ENCODE results near the gene CLTCL1. TPM values are rescaled to one million over a fixed set of nuclear protein-coding genes. Genes with fewer than 3 reads are reported as not detected.

Gene CLTCL1
- total and polyA plus RNA-seq, 9 of the 15 experiments (the other 6 are each of a cell fraction or from before 2014, with no cell fraction given): 1.1 to 11.7 (median 5.0) TPM

DNA sequence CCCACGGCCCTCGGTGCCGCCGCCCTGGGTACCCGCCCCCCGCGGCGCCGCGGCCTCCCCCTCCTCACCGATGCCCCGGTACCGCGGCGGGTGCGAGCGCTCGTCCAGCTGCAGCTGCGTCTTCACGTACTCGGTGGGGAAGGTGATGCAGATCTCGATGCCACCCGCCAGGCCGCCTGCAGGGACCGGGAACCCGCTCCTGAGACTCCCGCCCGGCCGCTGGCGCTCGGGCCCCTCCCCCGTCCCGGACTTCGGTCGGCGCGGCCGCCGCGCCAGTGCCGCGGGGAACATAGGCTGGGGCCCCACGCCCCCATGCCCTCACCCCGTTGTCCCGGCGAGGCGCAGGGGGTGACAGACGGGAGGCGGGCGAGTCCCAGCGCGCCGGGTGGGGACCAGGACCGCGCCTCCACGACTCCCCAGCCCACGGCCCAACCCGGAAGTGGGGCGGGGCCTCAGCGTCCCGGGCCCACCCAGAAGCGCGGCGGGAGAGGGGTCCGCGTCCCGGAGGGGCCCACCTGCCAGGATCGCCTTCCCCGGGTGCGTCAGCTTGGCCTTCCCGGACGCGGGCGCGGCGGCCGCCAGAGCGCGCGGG, 113.4 kb downstream of the CLTCL1 start (continued):
- TF ChIP-seq, protein P1, sequence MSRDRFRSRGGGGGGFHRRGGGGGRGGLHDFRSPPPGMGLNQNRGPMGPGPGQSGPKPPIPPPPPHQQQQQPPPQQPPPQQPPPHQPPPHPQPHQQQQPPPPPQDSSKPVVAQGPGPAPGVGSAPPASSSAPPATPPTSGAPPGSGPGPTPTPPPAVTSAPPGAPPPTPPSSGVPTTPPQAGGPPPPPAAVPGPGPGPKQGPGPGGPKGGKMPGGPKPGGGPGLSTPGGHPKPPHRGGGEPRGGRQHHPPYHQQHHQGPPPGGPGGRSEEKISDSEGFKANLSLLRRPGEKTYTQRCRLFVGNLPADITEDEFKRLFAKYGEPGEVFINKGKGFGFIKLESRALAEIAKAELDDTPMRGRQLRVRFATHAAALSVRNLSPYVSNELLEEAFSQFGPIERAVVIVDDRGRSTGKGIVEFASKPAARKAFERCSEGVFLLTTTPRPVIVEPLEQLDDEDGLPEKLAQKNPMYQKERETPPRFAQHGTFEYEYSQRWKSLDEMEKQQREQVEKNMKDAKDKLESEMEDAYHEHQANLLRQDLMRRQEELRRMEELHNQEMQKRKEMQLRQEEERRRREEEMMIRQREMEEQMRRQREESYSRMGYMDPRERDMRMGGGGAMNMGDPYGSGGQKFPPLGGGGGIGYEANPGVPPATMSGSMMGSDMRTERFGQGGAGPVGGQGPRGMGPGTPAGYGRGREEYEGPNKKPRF (IDR thresholded peaks at IDR 0.05; ENCODE audit: low read depth, low read length): no peak
- peak; percentile 72 for TF ChIP-seq ZNF764 (CRISPR knock-in tag; IDR thresholded peaks at IDR 0.05; ENCODE audit: low read depth)
- no peak for TF ChIP-seq POLR3G (IDR thresholded peaks at IDR 0.05; ENCODE audit: extremely low read depth, insufficient read length, insufficient replicate concordance)
- no peak for TF ChIP-seq SAFB2 (IDR thresholded peaks at IDR 0.05; ENCODE audit: borderline replicate concordance, low read depth, low read length, severe bottlenecking)
- 0 out of 2 replicates have a peak, but pooled peaks have one; percentile 50 for TF ChIP-seq CHD2 (IDR thresholded peaks at IDR 0.05; ENCODE audit: low read depth, low read length)
- TF ChIP-seq ZNF717 (CRISPR knock-in tag; IDR thresholded peaks at IDR 0.05): no peak
- TF ChIP-seq, protein P2, sequence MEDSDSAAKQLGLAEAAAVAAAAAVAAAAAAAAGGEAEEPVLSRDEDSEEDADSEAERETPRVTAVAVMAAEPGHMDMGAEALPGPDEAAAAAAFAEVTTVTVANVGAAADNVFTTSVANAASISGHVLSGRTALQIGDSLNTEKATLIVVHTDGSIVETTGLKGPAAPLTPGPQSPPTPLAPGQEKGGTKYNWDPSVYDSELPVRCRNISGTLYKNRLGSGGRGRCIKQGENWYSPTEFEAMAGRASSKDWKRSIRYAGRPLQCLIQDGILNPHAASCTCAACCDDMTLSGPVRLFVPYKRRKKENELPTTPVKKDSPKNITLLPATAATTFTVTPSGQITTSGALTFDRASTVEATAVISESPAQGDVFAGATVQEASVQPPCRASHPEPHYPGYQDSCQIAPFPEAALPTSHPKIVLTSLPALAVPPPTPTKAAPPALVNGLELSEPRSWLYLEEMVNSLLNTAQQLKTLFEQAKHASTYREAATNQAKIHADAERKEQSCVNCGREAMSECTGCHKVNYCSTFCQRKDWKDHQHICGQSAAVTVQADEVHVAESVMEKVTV (CRISPR knock-in tag; IDR thresholded peaks at IDR 0.05): no peak
- TF ChIP-seq HNRNPL (IDR thresholded peaks at IDR 0.05; ENCODE audit: low read depth, low read length): peak; percentile 97
- TF ChIP-seq, protein P3, sequence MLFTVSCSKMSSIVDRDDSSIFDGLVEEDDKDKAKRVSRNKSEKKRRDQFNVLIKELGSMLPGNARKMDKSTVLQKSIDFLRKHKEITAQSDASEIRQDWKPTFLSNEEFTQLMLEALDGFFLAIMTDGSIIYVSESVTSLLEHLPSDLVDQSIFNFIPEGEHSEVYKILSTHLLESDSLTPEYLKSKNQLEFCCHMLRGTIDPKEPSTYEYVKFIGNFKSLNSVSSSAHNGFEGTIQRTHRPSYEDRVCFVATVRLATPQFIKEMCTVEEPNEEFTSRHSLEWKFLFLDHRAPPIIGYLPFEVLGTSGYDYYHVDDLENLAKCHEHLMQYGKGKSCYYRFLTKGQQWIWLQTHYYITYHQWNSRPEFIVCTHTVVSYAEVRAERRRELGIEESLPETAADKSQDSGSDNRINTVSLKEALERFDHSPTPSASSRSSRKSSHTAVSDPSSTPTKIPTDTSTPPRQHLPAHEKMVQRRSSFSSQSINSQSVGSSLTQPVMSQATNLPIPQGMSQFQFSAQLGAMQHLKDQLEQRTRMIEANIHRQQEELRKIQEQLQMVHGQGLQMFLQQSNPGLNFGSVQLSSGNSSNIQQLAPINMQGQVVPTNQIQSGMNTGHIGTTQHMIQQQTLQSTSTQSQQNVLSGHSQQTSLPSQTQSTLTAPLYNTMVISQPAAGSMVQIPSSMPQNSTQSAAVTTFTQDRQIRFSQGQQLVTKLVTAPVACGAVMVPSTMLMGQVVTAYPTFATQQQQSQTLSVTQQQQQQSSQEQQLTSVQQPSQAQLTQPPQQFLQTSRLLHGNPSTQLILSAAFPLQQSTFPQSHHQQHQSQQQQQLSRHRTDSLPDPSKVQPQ (CRISPR knock-in tag; IDR thresholded peaks at IDR 0.05; ENCODE audit: borderline replicate concordance): 0 out of 2 replicates have a peak, but pooled peaks have one; percentile 45
- TF ChIP-seq KLF13 (tag; IDR thresholded peaks at IDR 0.05; ENCODE audit: borderline replicate concordance, low read depth): peak; percentile 93
- TF ChIP-seq NCOR1 (IDR thresholded peaks at IDR 0.05): no peak
- no peak for TF ChIP-seq FOXM1 (IDR thresholded peaks at IDR 0.05; ENCODE audit: low read depth)
- no peak for TF ChIP-seq FOXM1 (CRISPR knock-in tag; IDR thresholded peaks at IDR 0.05; ENCODE audit: low read depth)
- TF ChIP-seq ELF2 (CRISPR knock-in tag; IDR thresholded peaks at IDR 0.05): peak; percentile 98
- peak; percentile 56; the same call in 1 of the 2 replicates for TF ChIP-seq ZNF253 (CRISPR knock-in tag; conservative IDR thresholded peaks at IDR 0.05)
- TF ChIP-seq NCOA2 (IDR thresholded peaks at IDR 0.05; ENCODE audit: partially characterized antibody in 2 of 2): no peak
- TF ChIP-seq SREBF1 (IDR thresholded peaks at IDR 0.05; ENCODE audit: borderline replicate concordance, low read depth, low read length): no peak
- no peak for TF ChIP-seq ZNF263 (CRISPR knock-in tag; IDR thresholded peaks at IDR 0.05; ENCODE audit: borderline replicate concordance)
- no peak for TF ChIP-seq MAFF (IDR thresholded peaks at IDR 0.05; ENCODE audit: low read length)
- TF ChIP-seq PPARD (CRISPR knock-in tag; IDR thresholded peaks at IDR 0.05): peak; percentile 58; the same call in 1 of the 2 replicates
